Testis (tissue), 2 donors: Measurements from ENCODE around the gene ANKRD52.

Experiments
- CTCF ChIP-seq, 3 experiments: fragments of 450-650 bp in 2 of 3; fragments of 200-600 bp in 1 of 3; sonication (generic) in 1 of 3; IDR thresholded peaks; one replicate each; pipeline ENCODE4 v1.5.1; 2016 to 2019; ENCODE audit warnings: antibody characterized with exemption in 3 of 3, mild to moderate bottlenecking in 2 of 3, moderate library complexity in 1 of 3
- POLR2A ChIP-seq: fragments of 450-650 bp; IDR thresholded peaks from one replicate; pipeline ENCODE4 v1.6.1; 2017; ENCODE audit warnings: antibody characterized with exemption, mild to moderate bottlenecking, moderate library complexity

GRCh38 chr12:56236091-56236490 lies 22.1 kb downstream of the ANKRD52 start:
- TF ChIP-seq CTCF (IDR thresholded peaks at IDR 0.05) = no peak
- TF ChIP-seq POLR2A = no peak
